HepG2 (cell line): Measurements from ENCODE around the gene GLTPD2. TPM values are rescaled to one million over a fixed set of nuclear protein-coding genes. Genes with fewer than 3 reads are reported as not detected.

Source experiments
- FOXO1 ChIP-seq: sonication (generic); formaldehyde crosslinking; IDR thresholded peaks from 2 replicates; pipeline ENCODE4 v1.4.0; 2020; ENCODE audit warnings: missing genetic modification reagents
- GPBP1L1 ChIP-seq: sonication (generic); formaldehyde crosslinking; IDR thresholded peaks from 2 replicates; pipeline ENCODE4 v1.5.0; 2020; ENCODE audit warnings: mild to moderate bottlenecking, missing genetic modification reagents
- HMGA1 ChIP-seq: sonication (generic); formaldehyde crosslinking; conservative IDR thresholded peaks from 2 replicates; pipeline ENCODE4 v1.4.0; 2020; ENCODE audit warnings: missing genetic modification reagents
- HNF4A ChIP-seq: sonication (generic); formaldehyde crosslinking; IDR thresholded peaks from 2 replicates; pipeline ENCODE4 v1.4.0; 2020; ENCODE audit warnings: missing genetic modification reagents
- KAT2B ChIP-seq: fragments of 150-350 bp; IDR thresholded peaks from 2 replicates; pipeline ENCODE4 v1.6.1; 2014; ENCODE audit warnings: low read depth, low read length, borderline replicate concordance
- NCOA2 ChIP-seq: sonication (generic); formaldehyde crosslinking; IDR thresholded peaks from 2 replicates; pipeline ENCODE4 v1.8.0; 2022; ENCODE audit warnings: inconsistent platforms
- NR2C2 ChIP-seq: sonication (generic); formaldehyde crosslinking; IDR thresholded peaks from 2 replicates; pipeline ENCODE4 v1.4.0; 2020; ENCODE audit warnings: missing genetic modification reagents, mild to moderate bottlenecking, moderate library complexity, borderline replicate concordance
- PHF20 ChIP-seq: sonication (generic); formaldehyde crosslinking; IDR thresholded peaks from 2 replicates; pipeline ENCODE4 v1.5.0; 2020; ENCODE audit warnings: mild to moderate bottlenecking, missing genetic modification reagents
- RBM39 ChIP-seq: fragments of 200-400 bp; formaldehyde crosslinking; IDR thresholded peaks from one replicate; pipeline ENCODE4 v1.6.1; 2018; ENCODE audit warnings: antibody characterized with exemption, mild to moderate bottlenecking, low read depth, low read length; ENCODE audit not compliant: poor library complexity, severe bottlenecking
- SP2 ChIP-seq: sonication (generic); formaldehyde crosslinking; IDR thresholded peaks from 2 replicates; pipeline ENCODE4 v1.5.1; 2020; ENCODE audit warnings: mild to moderate bottlenecking, missing genetic modification reagents
- TIGD3 ChIP-seq: sonication (generic); formaldehyde crosslinking; IDR thresholded peaks from 2 replicates; pipeline ENCODE4 v1.5.1; 2020; ENCODE audit warnings: mild to moderate bottlenecking, missing genetic modification reagents, borderline replicate concordance
- ZC3H4 ChIP-seq: sonication (generic); formaldehyde crosslinking; IDR thresholded peaks from 2 replicates; pipeline ENCODE4 v1.4.0; 2020; ENCODE audit warnings: missing genetic modification reagents, borderline replicate concordance
- ZFAT ChIP-seq: sonication (generic); formaldehyde crosslinking; conservative IDR thresholded peaks from 2 replicates; pipeline ENCODE4 v1.8.1; 2023; ENCODE audit warnings: missing genetic modification reagents, inconsistent platforms
- ZNF121 ChIP-seq: sonication (generic); formaldehyde crosslinking; IDR thresholded peaks from 2 replicates; pipeline ENCODE4 v1.5.0; 2020; ENCODE audit warnings: mild to moderate bottlenecking, missing genetic modification reagents
- ZNF124 ChIP-seq: sonication (generic); formaldehyde crosslinking; IDR thresholded peaks from 2 replicates; pipeline ENCODE4 v1.4.0; 2020; ENCODE audit warnings: missing genetic modification reagents
- ZNF530 ChIP-seq: sonication (generic); formaldehyde crosslinking; IDR thresholded peaks from 2 replicates; pipeline ENCODE4 v1.5.0; 2020; ENCODE audit warnings: low read depth, mild to moderate bottlenecking, missing genetic modification reagents
- ZNF883 ChIP-seq: sonication (generic); formaldehyde crosslinking; IDR thresholded peaks from 2 replicates; pipeline ENCODE4 v1.5.1; 2020; ENCODE audit warnings: mild to moderate bottlenecking, missing genetic modification reagents; ENCODE audit errors: not compliant biosample characterization
- ZSCAN20 ChIP-seq: sonication (generic); formaldehyde crosslinking; IDR thresholded peaks from 2 replicates; pipeline ENCODE4 v1.4.0; 2020; ENCODE audit warnings: missing genetic modification reagents, mild to moderate bottlenecking, borderline replicate concordance
- ZSCAN29 ChIP-seq: sonication (generic); formaldehyde crosslinking; conservative IDR thresholded peaks from 2 replicates; pipeline ENCODE4 v1.4.0; 2020; ENCODE audit warnings: mild to moderate bottlenecking, missing genetic modification reagents
- polyA plus RNA-seq, 8 experiments: library from polyadenylated mRNA; depleted of rRNA in 3 of 8; stranded (reverse) in 7 of 8; unstranded in 1 of 8; fragments of >200 nt; fragmentation: Illumina TruSeq in 4 of 8; extraction: Trizol in 4 of 8; gene quantifications; 2 replicates each; pipeline versions ENCODE4 v1.2.1 to v1.2.3, GENCODE V29; 2011 to 2016; ENCODE audit warnings: low read depth in 4 of 8, missing spikeins in 1 of 8, mixed read lengths in 1 of 8; ENCODE audit not compliant: insufficient read depth in 1 of 8
- total RNA-seq, 5 experiments: library from RNA; depleted of rRNA; stranded (reverse); fragments of >200 nt; fragmentation: Illumina TruSeq; extraction: Trizol; gene quantifications; 2 replicates each; pipeline ENCODE4 v1.2.3, GENCODE V29; 2016; ENCODE audit warnings: low read depth in 1 of 5
- TF ChIP-seq, protein P1 (sequence below): sonication (generic); formaldehyde crosslinking; IDR thresholded peaks from 2 replicates; pipeline ENCODE4 v1.4.0; 2020; ENCODE audit warnings: missing genetic modification reagents
- TF ChIP-seq, protein P2 (sequence below): sonication (generic); formaldehyde crosslinking; IDR thresholded peaks from 2 replicates; pipeline ENCODE4 v1.8.0; 2022; ENCODE audit warnings: missing genetic modification reagents, mild to moderate bottlenecking, inconsistent platforms, borderline replicate concordance
- TF ChIP-seq, protein P3 (sequence below): sonication (generic); formaldehyde crosslinking; IDR thresholded peaks from 2 replicates; pipeline ENCODE4 v1.5.0; 2020; ENCODE audit warnings: missing genetic modification reagents, mild to moderate bottlenecking, borderline replicate concordance

Gene GLTPD2
- total and polyA plus RNA-seq, 2 of the 13 experiments (the other 11 are each of a cell fraction or from before 2014, with no cell fraction given), result 7.5 to 12.9 TPM

DNA sequence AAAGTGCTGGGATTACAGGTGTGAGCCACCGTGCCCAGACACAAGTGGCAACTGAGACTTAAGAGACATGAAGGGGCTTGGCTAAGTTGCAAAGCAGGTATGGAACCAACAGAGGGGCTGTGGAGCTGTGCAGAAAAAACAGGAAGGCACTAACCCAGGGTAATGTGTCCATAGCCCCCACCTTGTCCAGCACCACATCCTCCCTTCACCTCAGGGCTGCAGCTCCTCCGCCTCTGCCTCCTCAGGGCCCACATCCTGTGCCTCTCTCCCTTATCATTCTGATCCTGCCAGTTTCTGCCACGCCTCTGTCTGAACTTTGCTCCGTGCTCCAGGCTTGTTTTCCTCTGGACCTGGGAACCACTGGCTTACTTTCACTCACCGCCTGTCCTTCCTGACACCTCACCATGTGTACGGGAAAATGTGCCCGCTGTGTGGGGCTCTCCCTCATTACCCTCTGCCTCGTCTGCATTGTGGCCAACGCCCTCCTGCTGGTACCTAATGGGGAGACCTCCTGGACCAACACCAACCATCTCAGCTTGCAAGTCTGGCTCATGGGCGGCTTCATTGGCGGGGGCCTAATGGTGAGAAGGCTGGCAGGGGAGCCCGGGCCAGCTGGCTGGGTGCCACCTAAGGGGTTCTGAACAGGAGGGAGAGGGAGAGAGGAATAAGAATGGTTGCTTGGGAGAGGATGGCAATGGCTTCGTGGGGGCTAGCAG lies 17.1 kb upstream of the GLTPD2 start, which contains the start of gene TM4SF5 (continued):
- TF ChIP-seq, protein P1, sequence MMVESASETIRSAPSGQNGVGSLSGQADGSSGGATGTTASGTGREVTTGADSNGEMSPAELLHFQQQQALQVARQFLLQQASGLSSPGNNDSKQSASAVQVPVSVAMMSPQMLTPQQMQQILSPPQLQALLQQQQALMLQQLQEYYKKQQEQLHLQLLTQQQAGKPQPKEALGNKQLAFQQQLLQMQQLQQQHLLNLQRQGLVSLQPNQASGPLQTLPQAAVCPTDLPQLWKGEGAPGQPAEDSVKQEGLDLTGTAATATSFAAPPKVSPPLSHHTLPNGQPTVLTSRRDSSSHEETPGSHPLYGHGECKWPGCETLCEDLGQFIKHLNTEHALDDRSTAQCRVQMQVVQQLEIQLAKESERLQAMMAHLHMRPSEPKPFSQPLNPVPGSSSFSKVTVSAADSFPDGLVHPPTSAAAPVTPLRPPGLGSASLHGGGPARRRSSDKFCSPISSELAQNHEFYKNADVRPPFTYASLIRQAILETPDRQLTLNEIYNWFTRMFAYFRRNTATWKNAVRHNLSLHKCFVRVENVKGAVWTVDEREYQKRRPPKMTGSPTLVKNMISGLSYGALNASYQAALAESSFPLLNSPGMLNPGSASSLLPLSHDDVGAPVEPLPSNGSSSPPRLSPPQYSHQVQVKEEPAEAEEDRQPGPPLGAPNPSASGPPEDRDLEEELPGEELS (CRISPR knock-in tag), result peak; percentile 90
- TF ChIP-seq RBM39 (no peak), ZSCAN29 (CRISPR knock-in tag) (no peak), ZC3H4 (CRISPR knock-in tag) (no peak), ZSCAN20 (CRISPR knock-in tag) (0 out of 2 replicates have a peak, but pooled peaks have one; percentile 30), HNF4A (CRISPR knock-in tag) (peak; percentile 98), KAT2B (no peak), ZNF530 (CRISPR knock-in tag) (no peak), TIGD3 (CRISPR knock-in tag) (no peak), FOXO1 (CRISPR knock-in tag) (peak; percentile 98), ZFAT (CRISPR knock-in tag) (no peak), HMGA1 (CRISPR knock-in tag) (no peak), GPBP1L1 (CRISPR knock-in tag) (no peak), SP2 (CRISPR knock-in tag) (no peak), NR2C2 (CRISPR knock-in tag) (peak; percentile 54; the same call in 1 of the 2 replicates), PHF20 (no peak), NCOA2 (CRISPR knock-in tag) (peak; percentile 89), ZNF121 (CRISPR knock-in tag) (peak; percentile 55; the same call in 1 of the 2 replicates), ZNF124 (CRISPR knock-in tag) (peak; percentile 73; the same call in 1 of the 2 replicates), ZNF883 (CRISPR knock-in tag) (peak; percentile 78)
- TF ChIP-seq, protein P2, sequence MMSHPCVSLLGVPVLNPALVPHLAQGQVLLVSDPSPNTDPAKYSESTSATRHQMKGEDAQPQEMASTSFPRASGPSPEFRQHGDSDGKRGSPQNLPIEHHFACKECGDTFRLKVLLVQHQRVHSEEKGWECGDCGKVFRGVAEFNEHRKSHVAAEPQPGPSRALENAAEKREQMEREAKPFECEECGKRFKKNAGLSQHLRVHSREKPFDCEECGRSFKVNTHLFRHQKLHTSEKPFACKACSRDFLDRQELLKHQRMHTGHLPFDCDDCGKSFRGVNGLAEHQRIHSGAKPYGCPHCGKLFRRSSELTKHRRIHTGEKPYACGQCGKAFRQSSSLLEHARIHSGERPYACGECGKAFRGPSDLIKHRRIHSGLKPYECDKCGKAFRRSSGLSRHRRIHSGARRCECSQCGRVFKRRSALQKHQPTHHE (CRISPR knock-in tag), result peak; percentile 84; the same call in 1 of the 2 replicates
- TF ChIP-seq, protein P3, sequence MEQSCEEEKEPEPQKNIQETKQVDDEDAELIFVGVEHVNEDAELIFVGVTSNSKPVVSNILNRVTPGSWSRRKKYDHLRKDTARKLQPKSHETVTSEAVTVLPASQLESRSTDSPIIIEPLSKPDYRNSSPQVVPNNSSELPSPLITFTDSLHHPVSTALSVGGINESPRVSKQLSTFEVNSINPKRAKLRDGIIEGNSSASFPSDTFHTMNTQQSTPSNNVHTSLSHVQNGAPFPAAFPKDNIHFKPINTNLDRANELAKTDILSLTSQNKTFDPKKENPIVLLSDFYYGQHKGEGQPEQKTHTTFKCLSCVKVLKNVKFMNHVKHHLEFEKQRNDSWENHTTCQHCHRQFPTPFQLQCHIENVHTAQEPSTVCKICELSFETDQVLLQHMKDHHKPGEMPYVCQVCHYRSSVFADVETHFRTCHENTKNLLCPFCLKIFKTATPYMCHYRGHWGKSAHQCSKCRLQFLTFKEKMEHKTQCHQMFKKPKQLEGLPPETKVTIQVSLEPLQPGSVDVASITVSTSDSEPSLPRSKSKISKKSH (CRISPR knock-in tag), result no peak; the same call in 1 of the 2 replicates
